ENCODE results near the gene RBM4B. TPM values are rescaled to one million over a fixed set of nuclear protein-coding genes. Genes with fewer than 3 reads are reported as not detected.

RBM4B gene
- total and polyA plus RNA-seq, 2 of the 13 experiments (the other 11 are each of a cell fraction or from before 2014, with no cell fraction given) = 25.8 to 32.4 TPM

DNA sequence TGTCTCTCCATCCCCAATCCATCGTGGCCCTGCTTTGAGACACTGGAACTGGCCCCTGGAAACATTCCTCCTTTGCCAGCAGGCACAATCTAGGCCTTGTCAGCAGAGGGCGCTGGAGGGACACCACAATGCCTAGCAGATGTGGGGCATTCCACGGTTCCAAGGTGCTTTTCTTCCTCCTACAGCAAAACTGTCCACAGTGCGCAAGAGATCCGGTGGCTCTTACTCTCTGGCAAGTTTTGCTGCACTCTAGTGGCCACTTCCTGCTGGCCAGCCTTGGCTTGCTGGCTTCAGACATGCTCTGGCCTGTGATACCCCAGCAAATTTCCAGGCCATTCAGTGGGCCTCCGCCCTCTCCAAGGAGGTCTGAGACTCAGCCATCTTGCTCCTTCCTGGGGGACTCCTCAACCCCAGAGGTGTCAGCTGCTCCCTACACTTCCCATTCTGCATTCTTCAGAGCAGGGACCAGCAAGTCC, 17.1 kb upstream of the RBM4B start (continued):
- TF ChIP-seq, protein P1, sequence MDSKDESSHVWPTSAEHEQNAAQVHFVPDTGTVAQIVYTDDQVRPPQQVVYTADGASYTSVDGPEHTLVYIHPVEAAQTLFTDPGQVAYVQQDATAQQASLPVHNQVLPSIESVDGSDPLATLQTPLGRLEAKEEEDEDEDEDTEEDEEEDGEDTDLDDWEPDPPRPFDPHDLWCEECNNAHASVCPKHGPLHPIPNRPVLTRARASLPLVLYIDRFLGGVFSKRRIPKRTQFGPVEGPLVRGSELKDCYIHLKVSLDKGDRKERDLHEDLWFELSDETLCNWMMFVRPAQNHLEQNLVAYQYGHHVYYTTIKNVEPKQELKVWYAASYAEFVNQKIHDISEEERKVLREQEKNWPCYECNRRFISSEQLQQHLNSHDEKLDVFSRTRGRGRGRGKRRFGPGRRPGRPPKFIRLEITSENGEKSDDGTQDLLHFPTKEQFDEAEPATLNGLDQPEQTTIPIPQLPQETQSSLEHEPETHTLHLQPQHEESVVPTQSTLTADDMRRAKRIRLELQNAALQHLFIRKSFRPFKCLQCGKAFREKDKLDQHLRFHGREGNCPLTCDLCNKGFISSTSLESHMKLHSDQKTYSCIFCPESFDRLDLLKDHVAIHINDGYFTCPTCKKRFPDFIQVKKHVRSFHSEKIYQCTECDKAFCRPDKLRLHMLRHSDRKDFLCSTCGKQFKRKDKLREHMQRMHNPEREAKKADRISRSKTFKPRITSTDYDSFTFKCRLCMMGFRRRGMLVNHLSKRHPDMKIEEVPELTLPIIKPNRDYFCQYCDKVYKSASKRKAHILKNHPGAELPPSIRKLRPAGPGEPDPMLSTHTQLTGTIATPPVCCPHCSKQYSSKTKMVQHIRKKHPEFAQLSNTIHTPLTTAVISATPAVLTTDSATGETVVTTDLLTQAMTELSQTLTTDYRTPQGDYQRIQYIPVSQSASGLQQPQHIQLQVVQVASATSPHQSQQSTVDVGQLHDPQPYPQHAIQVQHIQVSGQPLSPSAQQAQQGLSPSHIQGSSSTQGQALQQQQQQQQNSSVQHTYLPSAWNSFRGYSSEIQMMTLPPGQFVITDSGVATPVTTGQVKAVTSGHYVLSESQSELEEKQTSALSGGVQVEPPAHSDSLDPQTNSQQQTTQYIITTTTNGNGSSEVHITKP (CRISPR knock-in tag; IDR thresholded peaks at IDR 0.05; ENCODE audit: low read depth) = peak; percentile 77
- TF ChIP-seq ZFP36 (IDR thresholded peaks at IDR 0.05; ENCODE audit: borderline replicate concordance, low read depth, low read length, partially characterized antibody) = no peak
- TF ChIP-seq NCOA2 (CRISPR knock-in tag; IDR thresholded peaks at IDR 0.05) = no peak
- TF ChIP-seq ZKSCAN8 (CRISPR knock-in tag; IDR thresholded peaks at IDR 0.05; ENCODE audit: borderline replicate concordance) = no peak; the same call in 1 of the 2 replicates
- peak; percentile 60; the same call in 1 of the 2 replicates for TF ChIP-seq FOXK1 (CRISPR knock-in tag; IDR thresholded peaks at IDR 0.05; ENCODE audit: borderline replicate concordance, low read depth)
- no peak for TF ChIP-seq RAD51 (IDR thresholded peaks at IDR 0.05; ENCODE audit: borderline replicate concordance)
- TF ChIP-seq POLR2A (IDR thresholded peaks at IDR 0.05; ENCODE audit: insufficient read depth in 1 of 2, low read depth in 2 of 2, low read length in 2 of 2) = no peak
- TF ChIP-seq CC2D1A (CRISPR knock-in tag; IDR thresholded peaks at IDR 0.05) = no peak
- no peak for TF ChIP-seq ZSCAN20 (CRISPR knock-in tag; IDR thresholded peaks at IDR 0.05; ENCODE audit: borderline replicate concordance)
- TF ChIP-seq NCOA1 (CRISPR knock-in tag; IDR thresholded peaks at IDR 0.05) = no peak
- 0 out of 2 replicates have a peak, but pooled peaks have one; percentile 55 for TF ChIP-seq CBFB (CRISPR knock-in tag; IDR thresholded peaks at IDR 0.05)
- TF ChIP-seq KLF15 (CRISPR knock-in tag; IDR thresholded peaks at IDR 0.05; ENCODE audit: borderline replicate concordance) = no peak
- peak; percentile 56; the same call in 1 of the 2 replicates for TF ChIP-seq ZNF605 (CRISPR knock-in tag; IDR thresholded peaks at IDR 0.05)
- TF ChIP-seq, protein P2, sequence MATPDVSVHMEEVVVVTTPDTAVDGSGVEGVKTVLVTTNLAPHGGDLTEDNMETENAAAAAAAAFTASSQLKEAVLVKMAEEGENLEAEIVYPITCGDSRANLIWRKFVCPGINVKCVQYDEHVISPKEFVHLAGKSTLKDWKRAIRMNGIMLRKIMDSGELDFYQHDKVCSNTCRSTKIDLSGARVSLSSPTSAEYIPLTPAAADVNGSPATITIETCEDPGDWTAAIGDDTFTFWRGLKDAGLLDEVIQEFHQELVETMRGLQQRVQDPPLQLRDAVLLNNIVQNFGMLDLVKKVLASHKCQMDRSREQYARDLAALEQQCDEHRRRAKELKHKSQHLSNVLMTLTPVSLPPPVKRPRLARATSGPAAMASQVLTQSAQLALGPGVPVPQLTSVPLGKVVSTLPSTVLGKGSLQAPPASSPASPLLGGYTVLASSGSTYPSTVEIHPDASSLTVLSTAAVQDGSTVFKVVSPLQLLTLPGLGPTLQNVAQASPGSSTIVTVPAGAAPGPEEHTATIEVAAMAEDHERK (CRISPR knock-in tag; IDR thresholded peaks at IDR 0.05; ENCODE audit: low read depth) = no peak
- TF ChIP-seq ARID2 (CRISPR knock-in tag; IDR thresholded peaks at IDR 0.05; ENCODE audit: borderline replicate concordance) = no peak
- no peak for TF ChIP-seq ZNF367 (CRISPR knock-in tag; IDR thresholded peaks at IDR 0.05; ENCODE audit: borderline replicate concordance)
- TF ChIP-seq ZNF772 (CRISPR knock-in tag; IDR thresholded peaks at IDR 0.05) = no peak
- no peak for TF ChIP-seq ATF7 (IDR thresholded peaks at IDR 0.05)
- 0 out of 2 replicates have a peak, but pooled peaks have one; percentile 28 for TF ChIP-seq ATF7 (CRISPR knock-in tag; IDR thresholded peaks at IDR 0.05)
- TF ChIP-seq ZFP82 (CRISPR knock-in tag; IDR thresholded peaks at IDR 0.05; ENCODE audit: borderline replicate concordance) = no peak
- TF ChIP-seq ATRX (CRISPR knock-in tag; IDR thresholded peaks at IDR 0.05; ENCODE audit: borderline replicate concordance) = no peak; the same call in 1 of the 2 replicates
- TF ChIP-seq, protein P3, sequence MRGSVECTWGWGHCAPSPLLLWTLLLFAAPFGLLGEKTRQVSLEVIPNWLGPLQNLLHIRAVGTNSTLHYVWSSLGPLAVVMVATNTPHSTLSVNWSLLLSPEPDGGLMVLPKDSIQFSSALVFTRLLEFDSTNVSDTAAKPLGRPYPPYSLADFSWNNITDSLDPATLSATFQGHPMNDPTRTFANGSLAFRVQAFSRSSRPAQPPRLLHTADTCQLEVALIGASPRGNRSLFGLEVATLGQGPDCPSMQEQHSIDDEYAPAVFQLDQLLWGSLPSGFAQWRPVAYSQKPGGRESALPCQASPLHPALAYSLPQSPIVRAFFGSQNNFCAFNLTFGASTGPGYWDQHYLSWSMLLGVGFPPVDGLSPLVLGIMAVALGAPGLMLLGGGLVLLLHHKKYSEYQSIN (CRISPR knock-in tag; IDR thresholded peaks at IDR 0.05; ENCODE audit: borderline replicate concordance) = no peak
- TF ChIP-seq ZNF382 (CRISPR knock-in tag; IDR thresholded peaks at IDR 0.05; ENCODE audit: borderline replicate concordance) = no peak
- no peak for TF ChIP-seq SATB2 (CRISPR knock-in tag; IDR thresholded peaks at IDR 0.05)
- TF ChIP-seq NRL (CRISPR knock-in tag; IDR thresholded peaks at IDR 0.05; ENCODE audit: borderline replicate concordance) = no peak
- TF ChIP-seq NFATC3 (CRISPR knock-in tag; IDR thresholded peaks at IDR 0.05) = no peak
- TF ChIP-seq ZNF761 (CRISPR knock-in tag; conservative IDR thresholded peaks at IDR 0.05) = peak; percentile 53; the same call in 1 of the 2 replicates

Data from HepG2 (cell line).